ENCODE results near the gene CTAGE4.
"Not testable (repeated sequence)": the region's sequence is repeated elsewhere in the genome, so short reads cannot be mapped to it uniquely, and the experiment has no call there.

Gene CTAGE4, protein sequence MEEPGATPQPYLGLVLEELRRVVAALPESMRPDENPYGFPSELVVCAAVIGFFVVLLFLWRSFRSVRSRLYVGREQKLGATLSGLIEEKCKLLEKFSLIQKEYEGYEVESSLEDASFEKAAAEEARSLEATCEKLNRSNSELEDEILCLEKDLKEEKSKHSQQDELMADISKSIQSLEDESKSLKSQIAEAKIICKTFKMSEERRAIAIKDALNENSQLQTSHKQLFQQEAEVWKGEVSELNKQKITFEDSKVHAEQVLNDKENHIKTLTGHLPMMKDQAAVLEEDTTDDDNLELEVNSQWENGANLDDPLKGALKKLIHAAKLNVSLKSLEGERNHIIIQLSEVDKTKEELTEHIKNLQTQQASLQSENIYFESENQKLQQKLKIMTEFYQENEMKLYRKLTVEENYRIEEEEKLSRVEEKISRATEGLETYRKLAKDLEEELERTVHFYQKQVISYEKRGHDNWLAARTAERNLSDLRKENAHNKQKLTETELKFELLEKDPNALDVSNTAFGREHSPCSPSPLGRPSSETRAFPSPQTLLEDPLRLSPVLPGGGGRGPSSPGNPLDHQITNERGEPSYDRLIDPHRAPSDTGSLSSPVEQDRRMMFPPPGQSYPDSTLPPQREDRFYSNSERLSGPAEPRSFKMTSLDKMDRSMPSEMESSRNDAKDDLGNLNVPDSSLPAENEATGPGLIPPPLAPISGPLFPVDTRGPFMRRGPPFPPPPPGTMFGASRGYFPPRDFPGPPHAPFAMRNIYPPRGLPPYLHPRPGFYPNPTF

GRCh38 chr7:144183166-144183565 is at the start of gene CTAGE4:
CTAGE4 (plus strand) TSS chr7:144183466; CDS start chr7:144183504, 38 bp downstream.
- DNase-seq (ENCODE audit: low read depth, low spot score); H3K4me3 ChIP-seq (ENCODE audit: low read depth, low read length); in situ Hi-C loops (cut with HindIII; ENCODE audit: low sequenced_read_pairs): not testable (repeated sequence)

GRCh38 chr7:144134116-144134515 is 49.1 kb upstream of the CTAGE4 start:
- no peak for DNase-seq (ENCODE audit: low read depth, low spot score)
- no peak for TF ChIP-seq CTCF (IDR thresholded peaks at IDR 0.05; ENCODE audit: low read depth, low read length)
- H3K4me3 ChIP-seq (ENCODE audit: low read depth, low read length) = no peak overlapping the region
- in situ Hi-C loops (cut with HindIII; ENCODE audit: low sequenced_read_pairs) = no loop called here

- no peak for DNase-seq (ENCODE audit: low read depth, low spot score)
- TF ChIP-seq CTCF (IDR thresholded peaks at IDR 0.05; ENCODE audit: low read depth, low read length) = no peak
- in situ Hi-C loops (cut with HindIII; ENCODE audit: low sequenced_read_pairs) = no loop called here
- H3K4me3 ChIP-seq (ENCODE audit: low read depth, low read length) = no peak overlapping the region
These were observed 45.8 kb upstream of the CTAGE4 start for GRCh38 chr7:144137501-144137900.

GRCh38 chr7:144142187-144142586 is 41.1 kb upstream of the CTAGE4 start:
- TF ChIP-seq CTCF (IDR thresholded peaks at IDR 0.05; ENCODE audit: low read depth, low read length) = no peak
- in situ Hi-C loops (cut with HindIII; ENCODE audit: low sequenced_read_pairs) = no loop called here
- no peak overlapping the region for H3K4me3 ChIP-seq (ENCODE audit: low read depth, low read length)
- DNase-seq (ENCODE audit: low read depth, low spot score) = no peak

- DNase-seq (ENCODE audit: low read depth, low spot score) = no peak
- TF ChIP-seq CTCF (IDR thresholded peaks at IDR 0.05; ENCODE audit: low read depth, low read length) = no peak
- H3K4me3 ChIP-seq (ENCODE audit: low read depth, low read length) = no peak overlapping the region
- in situ Hi-C loops (cut with HindIII; ENCODE audit: low sequenced_read_pairs) = no loop called here
These were observed 38.8 kb upstream of the CTAGE4 start for GRCh38 chr7:144144426-144144825.

DNA sequence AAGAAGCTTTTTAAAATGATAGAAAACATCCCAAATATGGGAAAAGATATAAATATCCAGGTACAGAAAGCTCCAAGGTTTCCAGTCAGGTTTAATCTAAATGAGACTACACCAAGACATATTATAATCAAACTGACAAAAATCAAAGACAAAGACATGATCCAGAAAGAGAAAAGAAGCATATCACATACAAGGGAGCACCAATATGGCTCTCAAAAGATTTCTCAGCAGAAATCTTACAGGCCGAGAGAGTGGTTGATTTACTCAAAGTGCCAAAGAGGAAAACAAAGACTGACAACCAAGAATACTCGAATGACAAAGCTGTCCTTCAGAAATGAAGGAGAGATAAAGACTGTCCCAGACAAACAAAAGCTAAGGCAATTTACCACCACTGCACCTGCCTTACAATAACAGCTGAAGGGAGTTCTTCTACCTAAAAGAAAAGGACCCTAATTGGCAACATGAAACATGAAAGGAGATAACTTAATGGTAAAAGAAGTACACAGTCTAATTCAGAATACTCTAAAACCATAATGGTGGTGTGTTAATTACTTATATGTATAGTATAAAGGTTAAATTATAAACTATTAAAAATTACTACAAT is 34.9 kb upstream of the CTAGE4 start:
- H3K4me3 ChIP-seq (ENCODE audit: low read depth, low read length) = no peak overlapping the region
- in situ Hi-C loops (cut with HindIII; ENCODE audit: low sequenced_read_pairs) = no loop called here
- no peak for DNase-seq (ENCODE audit: low read depth, low spot score)
- TF ChIP-seq CTCF (IDR thresholded peaks at IDR 0.05; ENCODE audit: low read depth, low read length) = no peak
